ENCODE results near the gene TBC1D3B. TPM values are rescaled to one million over a fixed set of nuclear protein-coding genes. Genes with fewer than 3 reads are reported as not detected.
A peak's percentile ranks its signal among the peaks of the same experiment; 100 is the strongest.
"Not testable (repeated sequence)": the region's sequence is repeated elsewhere in the genome, so short reads cannot be mapped to it uniquely, and the experiment has no call there.

The TBC1D3B gene
- total RNA-seq, 1 experiment from 2014 or later: 11.3 TPM

DNA sequence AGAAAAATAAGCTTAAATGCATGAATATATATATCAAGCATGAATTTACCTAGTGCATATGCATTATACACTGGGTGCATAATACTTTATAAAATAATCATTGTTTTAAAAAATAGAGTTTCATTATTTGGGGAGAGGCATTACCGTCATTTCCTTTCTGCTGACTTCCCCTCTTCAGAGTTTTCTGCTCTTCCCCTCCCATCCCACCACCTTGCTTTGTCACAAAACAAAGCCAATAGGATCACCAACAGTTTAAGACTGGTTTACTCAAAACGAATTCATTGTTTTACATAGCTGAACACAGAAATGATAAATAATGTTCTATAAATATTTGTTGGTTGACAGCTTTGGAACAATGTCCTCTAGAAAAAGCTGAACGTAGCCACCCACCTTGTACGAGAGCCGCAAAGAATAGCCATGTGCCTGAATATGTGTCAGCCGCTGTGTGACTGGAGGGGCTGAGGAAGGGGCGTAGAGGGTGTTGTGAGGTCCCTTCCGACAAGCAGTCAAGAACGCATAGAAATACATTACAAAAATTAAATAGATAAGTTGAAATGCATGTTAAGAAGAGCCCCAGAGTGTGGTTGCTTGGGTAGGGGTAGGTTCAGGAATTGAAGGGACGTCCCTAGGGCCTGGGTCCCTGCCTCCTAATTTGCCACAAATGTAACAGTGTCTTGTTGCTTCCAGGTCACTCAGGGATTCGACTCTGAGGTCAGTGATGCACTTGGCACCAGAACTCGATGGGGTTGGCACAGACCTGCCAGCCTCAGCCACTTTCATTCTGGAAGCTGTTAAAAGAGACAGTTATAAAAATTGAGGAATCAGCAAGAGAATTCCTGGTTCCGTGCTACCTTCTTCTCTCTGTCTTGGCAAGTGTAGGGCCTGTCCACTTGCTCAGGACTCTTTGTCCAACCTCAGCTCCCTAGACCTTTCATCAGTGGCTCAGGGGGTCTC lies 10.7 kb upstream of the TBC1D3B start:
- H3K9me2 ChIP-seq (ENCODE audit: insufficient read depth); H3K4me2 ChIP-seq (ENCODE audit: low read length); H3K27me3 ChIP-seq (ENCODE audit: insufficient read depth, low read length); BruUV-seq (replicated peaks); H4K20me1 ChIP-seq (ENCODE audit: insufficient read depth); intact Hi-C loops (cut with micrococcal nuclease); H3K9ac ChIP-seq (ENCODE audit: low read length); H2AFZ ChIP-seq (ENCODE audit: low read depth, low read length, poor library complexity, severe bottlenecking); H3K27ac ChIP-seq (ENCODE audit: low read depth, low read length); DNase-seq (ENCODE audit: low read depth, low spot score); ATAC-seq; H3K4me3 ChIP-seq (replicated peaks in 1 of 2; ENCODE audit: low read depth in 1 of 2, low read length in 2 of 2); H3K79me2 ChIP-seq (ENCODE audit: insufficient read depth, low read length); H3K9me3 ChIP-seq (ENCODE audit: control insufficient read depth in 1 of 2, insufficient read depth in 1 of 2, low read depth in 1 of 2, low read length in 2 of 2); H3K36me3 ChIP-seq (ENCODE audit: control insufficient read depth in 1 of 2, insufficient read depth in 2 of 2, low read length in 2 of 2); RAD21 ChIA-PET (ENCODE audit: low non-redundant PET in 1 of 2, low total read pairs in 2 of 2, uncharacterized antibody in 2 of 2, unreplicated experiment in 2 of 2): not testable (repeated sequence)
- POLR2A ChIA-PET: interaction anchor here (1.7 kb wide), 1 partner anchor 77 kb away, joined by 6 read pairs; no protein-coding TSS in a partner anchor
- CTCF ChIA-PET: interaction anchor here (1.2 kb wide), 1 partner anchor 77 kb away, joined by 5 read pairs; no protein-coding TSS in a partner anchor
- peaks cover 0 to 14% of the 10 kb centered on the region in 2 experiments; a peak in 3 of 4 replicates for H3K4me1 ChIP-seq (ENCODE audit: control insufficient read depth in 1 of 2, insufficient read depth in 2 of 2, low read length in 2 of 2)

DNA sequence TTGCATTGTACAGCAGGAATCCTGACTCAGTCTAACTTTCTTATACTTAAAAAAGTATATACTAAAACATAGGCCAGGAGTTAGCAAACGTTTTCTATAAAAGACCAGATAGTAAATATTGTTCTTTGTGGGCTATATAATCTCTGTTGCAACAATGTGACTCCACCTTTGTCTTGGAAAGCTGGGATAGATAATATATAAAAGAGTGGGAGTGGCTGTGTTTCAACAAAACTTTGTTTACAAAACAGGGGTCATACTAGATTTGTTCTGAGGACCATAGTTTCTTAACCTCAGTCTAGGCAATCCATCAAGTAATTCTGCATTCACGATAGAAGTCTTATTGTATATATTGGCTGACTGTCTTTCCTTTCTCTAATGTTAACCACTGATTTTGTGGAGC lies 9.0 kb upstream of the TBC1D3B start:
- Histone ChIP-seq H3K4me1 (ENCODE audit: control insufficient read depth in 1 of 2, insufficient read depth in 2 of 2, low read length in 2 of 2) (peaks cover 0 to 14% of the 10 kb centered on the region in 2 experiments; a peak in 3 of 4 replicates), H3K36me3 (ENCODE audit: control insufficient read depth in 1 of 2, insufficient read depth in 2 of 2, low read length in 2 of 2) (no peaks in the 10 kb centered on the region), H2AFZ (ENCODE audit: low read depth, low read length, poor library complexity, severe bottlenecking) (no peak overlapping the region), H3K4me3 (replicated peaks in 1 of 2; ENCODE audit: low read depth in 1 of 2, low read length in 2 of 2) (no peak overlapping the region), H3K4me2 (ENCODE audit: low read length) (no peak overlapping the region), H3K9me3 (ENCODE audit: control insufficient read depth in 1 of 2, insufficient read depth in 1 of 2, low read depth in 1 of 2, low read length in 2 of 2) (no peaks in the 10 kb centered on the region), H3K9ac (ENCODE audit: low read length) (no peak overlapping the region), H3K27me3 (ENCODE audit: insufficient read depth, low read length) (no peaks in the 10 kb centered on the region), H3K27ac (ENCODE audit: low read depth, low read length) (no peak overlapping the region), H3K79me2 (ENCODE audit: insufficient read depth, low read length) (no peaks in the 10 kb centered on the region), H4K20me1 (ENCODE audit: insufficient read depth) (no peaks in the 10 kb centered on the region), H3K9me2 (ENCODE audit: insufficient read depth) (no peaks in the 10 kb centered on the region)
- POLR2A ChIA-PET: interaction anchor here (1.6 kb wide), 1 partner anchor 76 kb away, joined by 3 read pairs; no protein-coding TSS in a partner anchor
- intact Hi-C loops (cut with micrococcal nuclease): no loop called here
- ATAC-seq (no peak), DNase-seq (ENCODE audit: low read depth, low spot score) (no peak)
- TSS peak; percentile 53 for BruUV-seq (replicated peaks)
- RAD21 ChIA-PET (ENCODE audit: low non-redundant PET in 1 of 2, low total read pairs in 2 of 2, uncharacterized antibody in 2 of 2, unreplicated experiment in 2 of 2): no interaction called here
- CTCF ChIA-PET: interaction anchor here (1.6 kb wide), 1 partner anchor 36 kb away, joined by 5 read pairs; no protein-coding TSS in a partner anchor
- TF ChIP-seq POLR2AphosphoS5 (IDR thresholded peaks at IDR 0.05; ENCODE audit: low read depth, low read length): no peak
- no peak for TF ChIP-seq SIN3A (IDR thresholded peaks at IDR 0.05; ENCODE audit: low read depth)
- TF ChIP-seq ZNF274 (IDR thresholded peaks at IDR 0.05; ENCODE audit: low read depth, low read length): no peak
- no peak for TF ChIP-seq MAX (IDR thresholded peaks at IDR 0.05)
- no peak for TF ChIP-seq SP1 (IDR thresholded peaks at IDR 0.05; ENCODE audit: low read depth)
- TF ChIP-seq RAD21 (IDR thresholded peaks at IDR 0.05; ENCODE audit: low read depth): no peak
- TF ChIP-seq, protein P1, sequence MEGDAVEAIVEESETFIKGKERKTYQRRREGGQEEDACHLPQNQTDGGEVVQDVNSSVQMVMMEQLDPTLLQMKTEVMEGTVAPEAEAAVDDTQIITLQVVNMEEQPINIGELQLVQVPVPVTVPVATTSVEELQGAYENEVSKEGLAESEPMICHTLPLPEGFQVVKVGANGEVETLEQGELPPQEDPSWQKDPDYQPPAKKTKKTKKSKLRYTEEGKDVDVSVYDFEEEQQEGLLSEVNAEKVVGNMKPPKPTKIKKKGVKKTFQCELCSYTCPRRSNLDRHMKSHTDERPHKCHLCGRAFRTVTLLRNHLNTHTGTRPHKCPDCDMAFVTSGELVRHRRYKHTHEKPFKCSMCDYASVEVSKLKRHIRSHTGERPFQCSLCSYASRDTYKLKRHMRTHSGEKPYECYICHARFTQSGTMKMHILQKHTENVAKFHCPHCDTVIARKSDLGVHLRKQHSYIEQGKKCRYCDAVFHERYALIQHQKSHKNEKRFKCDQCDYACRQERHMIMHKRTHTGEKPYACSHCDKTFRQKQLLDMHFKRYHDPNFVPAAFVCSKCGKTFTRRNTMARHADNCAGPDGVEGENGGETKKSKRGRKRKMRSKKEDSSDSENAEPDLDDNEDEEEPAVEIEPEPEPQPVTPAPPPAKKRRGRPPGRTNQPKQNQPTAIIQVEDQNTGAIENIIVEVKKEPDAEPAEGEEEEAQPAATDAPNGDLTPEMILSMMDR (IDR thresholded peaks at IDR 0.05 in 2 of 3, conservative IDR thresholded peaks at IDR 0.05 in 1 of 3; ENCODE audit: borderline replicate concordance in 1 of 3, insufficient read depth in 1 of 3, low read depth in 2 of 3, low read length in 2 of 3): no peak
- no peak for TF ChIP-seq JUND (IDR thresholded peaks at IDR 0.05)
- no peak for TF ChIP-seq EZH2phosphoT487 (IDR thresholded peaks at IDR 0.05; ENCODE audit: borderline replicate concordance)
- no peak for TF ChIP-seq YY1 (IDR thresholded peaks at IDR 0.05; ENCODE audit: extremely low read depth, insufficient replicate concordance, low read depth, low read length)
- TF ChIP-seq REST (IDR thresholded peaks at IDR 0.05; ENCODE audit: low read depth): no peak
